HEK293T (cell line): ENCODE measurements around the gene BMPR1B.

Source experiments
- ARNT ChIP-seq: fragments of 450-650 bp; IDR thresholded peaks from 2 replicates; pipeline ENCODE4 v1.6.1; 2017; ENCODE audit warnings: mild to moderate bottlenecking
- LEF1 ChIP-seq: fragments of 450-650 bp; IDR thresholded peaks from 2 replicates; pipeline ENCODE4 v1.6.1; 2017; ENCODE audit warnings: mild to moderate bottlenecking, borderline replicate concordance
- PKNOX1 ChIP-seq: fragments of 450-650 bp; IDR thresholded peaks from 2 replicates; pipeline ENCODE4 v1.6.1; 2016
- ZNF384 ChIP-seq: fragments of 450-650 bp; IDR thresholded peaks from 2 replicates; pipeline ENCODE4 v1.6.1; 2016

DNA sequence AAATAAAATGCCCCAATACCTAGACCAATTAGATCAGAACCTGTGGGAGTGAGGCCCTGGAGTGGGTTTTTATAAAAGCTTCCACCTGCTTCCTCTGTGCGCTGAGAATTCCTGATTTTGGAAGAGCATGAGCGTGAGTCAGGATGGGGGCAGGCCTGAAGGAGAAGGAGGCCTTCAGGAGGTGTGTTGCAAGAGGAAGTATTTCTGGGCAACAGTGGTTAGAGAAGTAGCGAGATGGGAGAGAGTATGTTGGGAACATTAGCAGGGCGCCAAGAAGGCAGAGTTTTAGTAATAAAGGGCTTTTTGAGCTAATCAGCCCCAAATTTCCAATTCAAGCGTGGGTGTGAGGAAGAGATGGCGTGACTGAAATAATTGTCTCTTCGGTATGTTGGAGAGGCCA is 441.2 kb downstream of the BMPR1B start:
- TF ChIP-seq LEF1, result no peak
- no peak for TF ChIP-seq ARNT
- no peak for TF ChIP-seq ZNF384
- no peak for TF ChIP-seq PKNOX1
